Gastrocnemius medialis (tissue), 4 donors: ENCODE data around the gene FAM83C. TPM values are rescaled to one million over a fixed set of nuclear protein-coding genes. Genes with fewer than 3 reads are reported as not detected.

Experiments used
- ATAC-seq, 2 donors: fragments of 150-250 bp; one replicate each; pipeline ENCODE4 v1.9.1; 2016
- DNase-seq, 2 donors: peaks; one replicate each; pipeline ENCODE4 v3.0.0-alpha.2; 2019
- H3K27ac ChIP-seq, 4 donors: fragments of 200-600 bp; sonication (generic); 1 replicate in 1 of 4; 2 replicates in 3 of 4; pipeline ENCODE4 v1.5.1; 2016 to 2018; ENCODE audit warnings: mild to moderate bottlenecking in 2 of 4, moderate library complexity in 1 of 4
- H3K27me3 ChIP-seq, 3 donors: fragments of 200-600 bp; sonication (generic) in 2 of 3; 1 replicate in 1 of 3; 2 replicates in 2 of 3; pipeline versions ENCODE4 v1.5.1 to v1.6.0; 2016 to 2019; ENCODE audit warnings: mild to moderate bottlenecking in 1 of 3, moderate library complexity in 1 of 3
- H3K36me3 ChIP-seq, 2 donors: fragments of 200-600 bp; sonication (generic) in 1 of 2; one replicate each; pipeline ENCODE4 v1.5.1; 2017 to 2018
- H3K4me1 ChIP-seq, 2 donors: fragments of 200-600 bp; sonication (generic) in 1 of 2; one replicate each; pipeline ENCODE4 v1.5.1; 2016 to 2017; ENCODE audit warnings: mild to moderate bottlenecking in 2 of 2
- H3K4me3 ChIP-seq, 4 donors: fragments of 200-600 bp; sonication (generic) in 3 of 4; 1 replicate in 1 of 4; 2 replicates in 3 of 4; pipeline ENCODE4 v1.5.1; 2016 to 2019; ENCODE audit warnings: mild to moderate bottlenecking in 2 of 4
- H3K9me3 ChIP-seq, 3 donors: fragments of 200-600 bp; sonication (generic) in 2 of 3; 1 replicate in 1 of 3; 2 replicates in 2 of 3; pipeline ENCODE4 v1.5.1; 2016 to 2019
- CTCF ChIP-seq, 5 experiments: fragments of 450-650 bp in 3 of 5; fragments of 200-600 bp in 2 of 5; sonication (generic) in 2 of 5; IDR thresholded peaks in 4 of 5; conservative IDR thresholded peaks in 1 of 5; 1 replicate in 4 of 5; 2 replicates in 1 of 5; pipeline ENCODE4 v1.5.1; 2016 to 2019; ENCODE audit warnings: antibody characterized with exemption in 5 of 5, mild to moderate bottlenecking in 3 of 5, moderate library complexity in 3 of 5
- POLR2A ChIP-seq, 2 donors: fragments of 450-650 bp; IDR thresholded peaks; one replicate each; pipeline ENCODE4 v1.6.1; 2017; ENCODE audit warnings: antibody characterized with exemption in 2 of 2, mild to moderate bottlenecking in 2 of 2, moderate library complexity in 2 of 2
- in situ Hi-C, 4 donors: fragments of 200-750 bp; cut with MboI; loops; one replicate each; pipeline versions ENCODE4 v1.15.0 to v1.8.0; 2017; ENCODE audit warnings: low sequenced_read_pairs in 4 of 4
- intact Hi-C: fragments of 100-400 bp; cut with DNase I; formaldehyde crosslinking; loops from one replicate; pipeline ENCODE4 v1.15.1; 2023; ENCODE audit warnings: low total_unique reads
- total RNA-seq, 4 donors: library from RNA; depleted of rRNA; stranded (reverse); fragments of >200 nt; gene quantifications; one replicate each; pipeline versions ENCODE4 v1.1.0 to v1.2.3, GENCODE V29; 2016

The FAM83C gene
- total RNA-seq, 4 donors from 2014 or later, result not detected

DNA sequence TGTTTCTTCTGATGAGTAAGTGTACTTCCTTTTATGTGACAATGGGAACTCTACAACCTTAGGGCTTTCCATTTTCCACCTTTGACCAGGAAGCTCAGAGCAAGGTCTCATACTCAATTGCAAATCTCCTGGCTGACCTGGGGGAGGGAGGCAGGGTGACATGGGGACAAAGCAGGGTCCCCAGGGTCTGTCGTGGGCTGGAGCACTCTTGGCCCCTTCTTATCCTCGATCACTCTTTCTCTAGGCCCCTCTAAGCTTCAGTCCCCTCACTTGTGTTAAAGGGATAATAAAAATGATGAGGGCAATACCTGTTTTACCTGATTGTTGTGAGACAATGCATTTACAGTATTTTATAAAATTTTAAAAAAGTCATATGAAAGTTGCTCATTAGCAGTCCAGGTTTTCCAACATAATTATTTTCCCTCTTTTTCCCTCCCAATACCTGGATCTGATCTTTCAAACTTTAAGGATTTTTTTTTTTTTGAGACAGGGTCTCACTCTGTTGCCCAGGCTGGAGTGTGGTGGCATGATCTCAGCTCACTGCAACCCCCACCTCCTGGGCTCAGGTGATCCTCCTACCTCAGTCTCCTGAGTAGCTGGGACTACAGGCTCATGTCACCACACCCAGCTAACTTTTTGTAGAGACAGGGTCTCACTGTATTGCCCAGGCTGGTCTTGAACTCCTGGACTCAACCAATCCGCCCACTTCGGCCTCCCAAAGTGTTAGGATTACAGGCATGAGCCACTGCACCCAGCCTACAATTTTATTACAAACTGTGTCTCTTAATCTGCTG lies 8.4 kb upstream of the FAM83C start:
- Histone ChIP-seq H3K4me1 (peaks cover 0 to 9% of the 10 kb centered on the region in 2 donors), H3K27me3 (peaks cover under 1 to 9% (median 7%) of the 10 kb centered on the region in 3 donors), H3K36me3 (peaks cover 0 to 6% of the 10 kb centered on the region in 2 donors), H3K4me3 (no peak overlapping the region), H3K27ac (no peak overlapping the region), H3K9me3 (no peaks in the 10 kb centered on the region)
- no peak for DNase-seq
- ATAC-seq, result no peak
- TF ChIP-seq CTCF (IDR thresholded peaks at IDR 0.05 in 4 of 5, conservative IDR thresholded peaks at IDR 0.05 in 1 of 5) (no peak), POLR2A (IDR thresholded peaks at IDR 0.05) (no peak)
- intact Hi-C loops, result loop anchor here (10.0 kb wide), 1 partner anchor 64 kb away; no protein-coding TSS in a partner anchor
- in situ Hi-C loops, result loop anchor here (5.0 kb wide), 2 partner anchors 142 to 147 kb away; no protein-coding TSS in a partner anchor

DNA sequence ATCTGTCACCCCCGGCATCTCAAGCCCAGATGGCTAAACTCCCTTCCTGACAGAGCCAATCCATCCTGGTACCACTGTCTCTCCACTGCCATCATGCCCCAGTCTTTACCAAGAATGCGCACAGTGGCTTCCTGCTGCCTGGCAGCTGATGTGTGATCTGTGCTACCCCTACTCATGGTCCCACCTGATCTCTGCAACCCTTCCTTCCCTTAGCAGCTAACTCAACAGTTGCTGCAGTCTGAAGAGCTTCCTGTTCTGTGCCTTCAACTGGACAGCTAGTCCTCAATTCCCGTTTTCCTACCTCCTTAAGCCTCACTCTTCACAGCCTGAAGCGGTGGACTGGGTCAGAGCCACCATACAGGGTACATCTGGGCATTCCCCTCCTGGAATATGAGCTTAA lies 7.6 kb upstream of the FAM83C start:
- H3K36me3 ChIP-seq, result peaks cover 0 to 6% of the 10 kb centered on the region in 2 donors
- ATAC-seq, result no peak
- no peak overlapping the region for H3K27ac ChIP-seq
- intact Hi-C loops (loop anchor here (10.0 kb wide), 1 partner anchor 65 kb away; no protein-coding TSS in a partner anchor), in situ Hi-C loops (loop anchor here (5.0 kb wide), 2 partner anchors 143 to 148 kb away; no protein-coding TSS in a partner anchor)
- TF ChIP-seq CTCF (IDR thresholded peaks at IDR 0.05 in 4 of 5, conservative IDR thresholded peaks at IDR 0.05 in 1 of 5) (no peak), POLR2A (IDR thresholded peaks at IDR 0.05) (no peak)
- no peak for DNase-seq
- peaks cover 0 to under 1% of the 10 kb centered on the region in 2 donors for H3K4me1 ChIP-seq
- H3K9me3 ChIP-seq, result no peaks in the 10 kb centered on the region
- H3K27me3 ChIP-seq, result peaks cover 8 to 12% (median 9%) of the 10 kb centered on the region in 3 donors
- no peak overlapping the region for H3K4me3 ChIP-seq

GRCh38 chr20:35298264-35298663 lies 6.0 kb upstream of the FAM83C start:
- in situ Hi-C loops, result no loop called here
- H3K4me3 ChIP-seq, result no peak overlapping the region
- H3K36me3 ChIP-seq, result peaks cover 0 to 6% of the 10 kb centered on the region in 2 donors
- intact Hi-C loops, result no loop called here
- TF ChIP-seq CTCF (IDR thresholded peaks at IDR 0.05 in 4 of 5, conservative IDR thresholded peaks at IDR 0.05 in 1 of 5) (no peak), POLR2A (IDR thresholded peaks at IDR 0.05) (no peak)
- H3K27ac ChIP-seq, result no peak overlapping the region
- H3K9me3 ChIP-seq, result no peaks in the 10 kb centered on the region
- H3K27me3 ChIP-seq, result peaks cover 9 to 23% (median 18%) of the 10 kb centered on the region in 3 donors
- H3K4me1 ChIP-seq, result no peaks in the 10 kb centered on the region
- DNase-seq (no peak), ATAC-seq (no peak)

GRCh38 chr20:35297740-35298139 lies 5.5 kb upstream of the FAM83C start:
- ATAC-seq (no peak), DNase-seq (no peak)
- intact Hi-C loops, result no loop called here
- no peak for TF ChIP-seq CTCF (IDR thresholded peaks at IDR 0.05 in 4 of 5, conservative IDR thresholded peaks at IDR 0.05 in 1 of 5)
- TF ChIP-seq POLR2A (IDR thresholded peaks at IDR 0.05), result no peak
- Histone ChIP-seq H3K4me1 (no peaks in the 10 kb centered on the region), H3K27me3 (peaks cover 10 to 27% (median 22%) of the 10 kb centered on the region in 3 donors), H3K27ac (no peak overlapping the region), H3K4me3 (no peak overlapping the region), H3K9me3 (no peaks in the 10 kb centered on the region), H3K36me3 (peaks cover 0 to 6% of the 10 kb centered on the region in 2 donors)
- in situ Hi-C loops, result no loop called here
